Esophagus squamous epithelium (tissue), 5 donors: ENCODE data around the gene SMIM21. TPM values are rescaled to one million over a fixed set of nuclear protein-coding genes. Genes with fewer than 3 reads are reported as not detected.

Source experiments
- DNase-seq: peaks from one replicate; lab custom pipeline; 2025; lab: John Stamatoyannopoulos, UW
- H3K27ac ChIP-seq, 4 donors: fragments of 200-600 bp; sonication (generic); one replicate each; pipeline ENCODE4 v1.5.1; 2016 to 2019; ENCODE audit warnings: mild to moderate bottlenecking in 1 of 4
- H3K27me3 ChIP-seq, 4 donors: fragments of 200-600 bp; sonication (generic); 1 replicate in 3 of 4; 2 replicates in 1 of 4; pipeline versions ENCODE4 v1.5.1 to v1.6.0; 2017 to 2021; ENCODE audit warnings: antibody characterized with exemption in 1 of 4
- H3K36me3 ChIP-seq, 3 donors: fragments of 200-600 bp; sonication (generic); one replicate each; pipeline ENCODE4 v1.5.1; 2016 to 2019
- H3K4me1 ChIP-seq, 3 donors: fragments of 200-600 bp; sonication (generic); one replicate each; pipeline ENCODE4 v1.5.1; 2017 to 2019
- H3K4me3 ChIP-seq, 4 donors: fragments of 200-600 bp; sonication (generic); 1 replicate in 3 of 4; 2 replicates in 1 of 4; pipeline ENCODE4 v1.5.1; 2016 to 2019; ENCODE audit warnings: mild to moderate bottlenecking in 2 of 4, moderate library complexity in 1 of 4
- H3K9me3 ChIP-seq, 3 donors: fragments of 200-600 bp; sonication (generic); one replicate each; pipeline ENCODE4 v1.5.1; 2016 to 2019
- CTCF ChIP-seq, 6 experiments: fragments of 450-650 bp in 4 of 6; fragments of 200-600 bp in 2 of 6; sonication (generic) in 2 of 6; IDR thresholded peaks; one replicate each; pipeline ENCODE4 v1.5.1; 2016 to 2019; ENCODE audit warnings: antibody characterized with exemption in 6 of 6, mild to moderate bottlenecking in 4 of 6, moderate library complexity in 4 of 6
- POLR2A ChIP-seq, 4 donors: fragments of 450-650 bp; IDR thresholded peaks; one replicate each; pipeline ENCODE4 v1.6.1; 2017; ENCODE audit warnings: antibody characterized with exemption in 4 of 4, mild to moderate bottlenecking in 4 of 4, moderate library complexity in 3 of 4
- WGBS, 2 donors: methylation state at CpG; one replicate each; pipeline ENCODE4 v1.1.5; 2018; 5-methylcytosine and 5-hydroxymethylcytosine counted together
- intact Hi-C: fragments of 100-400 bp; cut with DNase I; formaldehyde crosslinking; loops from one replicate; pipeline ENCODE4 v1.15.0; 2022
- total RNA-seq, 4 donors: library from RNA; depleted of rRNA; stranded (reverse); fragments of >200 nt; gene quantifications; one replicate each; pipeline ENCODE4 v1.1.0, GENCODE V29; 2016
- donor health status: DM: yes; HTN: yes; CAD: no.

SMIM21 gene
- total RNA-seq, 4 donors from 2014 or later = not detected

DNA sequence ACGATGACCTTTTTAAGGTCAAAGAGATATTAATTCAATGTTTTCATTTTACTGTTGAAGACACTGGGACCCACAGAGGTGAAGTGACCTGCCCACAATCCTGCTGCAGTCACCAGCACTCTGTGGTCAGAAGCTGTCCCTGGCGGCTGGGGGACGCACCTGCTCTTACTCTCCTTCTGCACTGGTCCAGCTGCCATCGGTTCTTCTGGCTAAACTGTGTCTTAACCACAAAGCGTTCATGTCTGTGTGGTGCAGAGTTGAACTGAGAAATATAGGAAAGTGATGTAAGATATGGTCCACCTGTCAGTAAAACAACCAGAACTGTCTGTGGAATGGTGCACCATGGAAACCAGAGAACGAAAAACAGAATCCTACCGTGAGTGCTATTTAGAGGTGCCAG lies 44.9 kb upstream of the SMIM21 start:
- H3K27ac ChIP-seq = no peak overlapping the region
- H3K4me3 ChIP-seq = no peak overlapping the region
- H3K9me3 ChIP-seq = no peaks in the 10 kb centered on the region
- WGBS, 2 donors = 84 to 86% methylated on average over 3 to 4 of the region's 7 CpGs
- H3K36me3 ChIP-seq = no peaks in the 10 kb centered on the region
- peaks cover 0 to 9% (median 0%) of the 10 kb centered on the region in 3 donors for H3K4me1 ChIP-seq
- intact Hi-C loops = no loop called here
- no peaks in the 10 kb centered on the region for H3K27me3 ChIP-seq
- no peak for DNase-seq
- TF ChIP-seq POLR2A (IDR thresholded peaks at IDR 0.05) (no peak), CTCF (IDR thresholded peaks at IDR 0.05) (no peak)

GRCh38 chr18:75471850-75472249 lies 44.3 kb upstream of the SMIM21 start:
- Histone ChIP-seq H3K36me3 (no peaks in the 10 kb centered on the region), H3K4me3 (no peak overlapping the region), H3K4me1 (peaks cover 0 to 10% (median 0%) of the 10 kb centered on the region in 3 donors), H3K27me3 (no peaks in the 10 kb centered on the region), H3K9me3 (no peaks in the 10 kb centered on the region), H3K27ac (no peak overlapping the region)
- no peak for DNase-seq
- WGBS, 2 donors = 78 to 83% methylated on average over 9 of the region's 9 CpGs
- intact Hi-C loops = no loop called here
- no peak for TF ChIP-seq POLR2A (IDR thresholded peaks at IDR 0.05)
- TF ChIP-seq CTCF (IDR thresholded peaks at IDR 0.05) = no peak

- no peak for DNase-seq
- TF ChIP-seq POLR2A (IDR thresholded peaks at IDR 0.05) (no peak), CTCF (IDR thresholded peaks at IDR 0.05) (no peak)
- Histone ChIP-seq H3K4me3 (no peak overlapping the region), H3K27ac (no peak overlapping the region), H3K36me3 (no peaks in the 10 kb centered on the region), H3K27me3 (no peaks in the 10 kb centered on the region), H3K9me3 (no peaks in the 10 kb centered on the region), H3K4me1 (peaks cover 0 to 10% (median 0%) of the 10 kb centered on the region in 3 donors)
- intact Hi-C loops = no loop called here
- 42 to 59% methylated on average over 5 of the region's 5 CpGs for WGBS, 2 donors
These were observed 40.3 kb upstream of the SMIM21 start for GRCh38 chr18:75467851-75468250.

- Histone ChIP-seq H3K4me1 (peaks cover 0 to 16% (median 0%) of the 10 kb centered on the region in 3 donors), H3K36me3 (no peaks in the 10 kb centered on the region), H3K27ac (no peak overlapping the region), H3K4me3 (no peak overlapping the region), H3K27me3 (no peaks in the 10 kb centered on the region), H3K9me3 (no peaks in the 10 kb centered on the region)
- TF ChIP-seq POLR2A (IDR thresholded peaks at IDR 0.05) (no peak), CTCF (IDR thresholded peaks at IDR 0.05) (no peak)
- intact Hi-C loops = no loop called here
- 72 to 81% methylated on average over 10 of the region's 12 CpGs for WGBS, 2 donors
- DNase-seq = no peak
These were observed 39.8 kb upstream of the SMIM21 start for GRCh38 chr18:75467281-75467795.

DNA sequence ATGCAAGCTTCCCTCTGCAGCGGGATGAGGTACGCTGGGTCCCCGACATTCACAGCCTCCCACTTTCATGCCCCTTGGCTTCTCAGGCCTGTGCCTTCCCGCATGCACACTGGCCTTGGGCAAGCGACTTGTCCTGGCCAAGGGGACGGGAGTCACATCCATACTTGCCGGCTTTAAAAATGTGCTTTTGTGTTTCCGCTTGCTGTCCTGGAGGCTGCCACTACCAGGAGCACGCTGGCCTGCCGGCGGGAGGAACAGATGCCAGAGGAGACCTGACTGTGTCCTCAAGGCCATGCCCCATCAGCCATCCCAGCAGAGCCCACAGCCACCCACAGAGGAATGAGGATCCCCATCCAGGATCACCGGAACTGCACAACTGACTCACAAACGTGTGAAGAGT lies 36.9 kb upstream of the SMIM21 start:
- Histone ChIP-seq H3K36me3 (no peaks in the 10 kb centered on the region), H3K27ac (no peak overlapping the region), H3K27me3 (no peaks in the 10 kb centered on the region), H3K9me3 (no peaks in the 10 kb centered on the region), H3K4me1 (peaks cover 0 to 19% (median 0%) of the 10 kb centered on the region in 3 donors), H3K4me3 (no peak overlapping the region)
- TF ChIP-seq POLR2A (IDR thresholded peaks at IDR 0.05) = no peak
- no peak for TF ChIP-seq CTCF (IDR thresholded peaks at IDR 0.05)
- intact Hi-C loops = no loop called here
- 83 to 85% methylated on average over 2 to 10 of the region's 13 CpGs for WGBS, 2 donors
- DNase-seq = no peak
